Ammon's horn (tissue), 1 donor: ENCODE results near the gene EHMT1.
"Not testable (repeated sequence)": the region's sequence is repeated elsewhere in the genome, so short reads cannot be mapped to it uniquely, and the experiment has no call there.

ENCODE experiments used
- DNase-seq: peaks from one replicate; pipeline ENCODE4 v3.0.0-alpha.2; 2016; ENCODE audit warnings: low spot score

Gene EHMT1

GRCh38 chr9:137590469-137591383, 28.1 kb upstream of the EHMT1 start, which contains the start of gene ZMYND19:
TSS of gene ZMYND19 (minus strand) at chr9:137590512. CDS start at chr9:137590263, 249 bp downstream.
- peak; percentile 85 for DNase-seq

- DNase-seq: no peak
Measured at GRCh38 chr9:137592767-137593166, 26.0 kb upstream of the EHMT1 start.

GRCh38 chr9:137593176-137593575, 25.6 kb upstream of the EHMT1 start:
- no peak for DNase-seq

- not testable (repeated sequence) for DNase-seq
Measured at GRCh38 chr9:137596577-137596976, 22.2 kb upstream of the EHMT1 start.

GRCh38 chr9:137598943-137599342, 19.9 kb upstream of the EHMT1 start:
- DNase-seq: no peak

- peak; percentile 49 for DNase-seq
Measured at GRCh38 chr9:137602661-137603060, 16.1 kb upstream of the EHMT1 start.

- DNase-seq: peak; percentile 8
Measured at GRCh38 chr9:137603879-137604278, 14.9 kb upstream of the EHMT1 start.

- DNase-seq: peak; percentile 25
Measured at GRCh38 chr9:137604345-137605086, 14.3 kb upstream of the EHMT1 start.

- peak; percentile 96 for DNase-seq
Measured at GRCh38 chr9:137605121-137606004, 13.4 kb upstream of the EHMT1 start, which contains the start of gene ARRDC1. TSS of gene ARRDC1 (plus strand) at chr9:137605686. CDS start at chr9:137605718, 32 bp downstream.

- peak; percentile 26 for DNase-seq
Measured at GRCh38 chr9:137606005-137606621, 12.7 kb upstream of the EHMT1 start.

GRCh38 chr9:137606734-137607138, 12.1 kb upstream of the EHMT1 start:
- DNase-seq: no peak

- DNase-seq: no peak
Measured at GRCh38 chr9:137607141-137607857, 11.5 kb upstream of the EHMT1 start.

- no peak for DNase-seq
Measured at GRCh38 chr9:137610944-137611343, 7.9 kb upstream of the EHMT1 start.

GRCh38 chr9:137611623-137612609, 6.9 kb upstream of the EHMT1 start:
- DNase-seq: no peak

- no peak for DNase-seq
Measured at GRCh38 chr9:137612741-137613142, 6.1 kb upstream of the EHMT1 start.

- no peak for DNase-seq
Measured at GRCh38 chr9:137613259-137613658, 5.5 kb upstream of the EHMT1 start.

GRCh38 chr9:137613738-137614523, 4.9 kb upstream of the EHMT1 start:
- DNase-seq: no peak

- no peak for DNase-seq
Measured at GRCh38 chr9:137614631-137615386, 4.0 kb upstream of the EHMT1 start.
